PC-9 (cell line): Measurements from ENCODE around the gene TRIP13.

Experiments
- EZH2 ChIP-seq: fragments of 200-600 bp; sonication (generic); IDR thresholded peaks from 2 replicates; pipeline ENCODE4 v1.8.0; 2017; ENCODE audit warnings: antibody characterized with exemption, low read depth
- TF ChIP-seq, protein P1 (sequence below): fragments of 200-600 bp; sonication (generic); conservative IDR thresholded peaks from 2 replicates; pipeline ENCODE4 v1.6.1; 2017; ENCODE audit warnings: mixed run types, antibody characterized with exemption, mild to moderate bottlenecking, moderate library complexity

- TF ChIP-seq, protein P1, sequence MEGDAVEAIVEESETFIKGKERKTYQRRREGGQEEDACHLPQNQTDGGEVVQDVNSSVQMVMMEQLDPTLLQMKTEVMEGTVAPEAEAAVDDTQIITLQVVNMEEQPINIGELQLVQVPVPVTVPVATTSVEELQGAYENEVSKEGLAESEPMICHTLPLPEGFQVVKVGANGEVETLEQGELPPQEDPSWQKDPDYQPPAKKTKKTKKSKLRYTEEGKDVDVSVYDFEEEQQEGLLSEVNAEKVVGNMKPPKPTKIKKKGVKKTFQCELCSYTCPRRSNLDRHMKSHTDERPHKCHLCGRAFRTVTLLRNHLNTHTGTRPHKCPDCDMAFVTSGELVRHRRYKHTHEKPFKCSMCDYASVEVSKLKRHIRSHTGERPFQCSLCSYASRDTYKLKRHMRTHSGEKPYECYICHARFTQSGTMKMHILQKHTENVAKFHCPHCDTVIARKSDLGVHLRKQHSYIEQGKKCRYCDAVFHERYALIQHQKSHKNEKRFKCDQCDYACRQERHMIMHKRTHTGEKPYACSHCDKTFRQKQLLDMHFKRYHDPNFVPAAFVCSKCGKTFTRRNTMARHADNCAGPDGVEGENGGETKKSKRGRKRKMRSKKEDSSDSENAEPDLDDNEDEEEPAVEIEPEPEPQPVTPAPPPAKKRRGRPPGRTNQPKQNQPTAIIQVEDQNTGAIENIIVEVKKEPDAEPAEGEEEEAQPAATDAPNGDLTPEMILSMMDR, result no peak
- TF ChIP-seq EZH2, result no peak
These were observed 15.5 kb downstream of the TRIP13 start for GRCh38 chr5:908172-908571.
